GM21529 (cell line): ENCODE data around the gene NCF1.
"Not testable (repeated sequence)": the region's sequence is repeated elsewhere in the genome, so short reads cannot be mapped to it uniquely, and the experiment has no call there.

Experiments used
- ATAC-seq: cut with Tn5 transposase; IDR thresholded peaks from one replicate; pipeline ENCODE4 v1.9.1; 2021; ENCODE audit not compliant: unreplicated experiment

The NCF1 gene

GRCh38 chr7:74773760-74774750 lies at the start of gene NCF1:
NCF1 (plus strand) TSS chr7:74774011; CDS start chr7:74774032, 21 bp downstream.
- peak; percentile 84 for ATAC-seq

GRCh38 chr7:74725840-74726239 lies 48.0 kb upstream of the NCF1 start:
- ATAC-seq = no peak

- ATAC-seq = no peak
These were observed 47.3 kb upstream of the NCF1 start for GRCh38 chr7:74726309-74727101.

- not testable (repeated sequence) for ATAC-seq
These were observed 45.1 kb upstream of the NCF1 start for GRCh38 chr7:74728686-74729085.

GRCh38 chr7:74730186-74730585 lies 43.6 kb upstream of the NCF1 start:
- not testable (repeated sequence) for ATAC-seq

GRCh38 chr7:74739974-74740703 lies 33.7 kb upstream of the NCF1 start:
- ATAC-seq = not testable (repeated sequence)

- not testable (repeated sequence) for ATAC-seq
These were observed 29.8 kb upstream of the NCF1 start for GRCh38 chr7:74743936-74744557.

GRCh38 chr7:74753921-74754482 lies 19.8 kb upstream of the NCF1 start:
- not testable (repeated sequence) for ATAC-seq

GRCh38 chr7:74756673-74757072 lies 17.1 kb upstream of the NCF1 start:
- not testable (repeated sequence) for ATAC-seq

GRCh38 chr7:74758268-74758667 lies 15.5 kb upstream of the NCF1 start:
- ATAC-seq = not testable (repeated sequence)

- not testable (repeated sequence) for ATAC-seq
These were observed 14.8 kb upstream of the NCF1 start for GRCh38 chr7:74758982-74759381.

- ATAC-seq = peak; percentile 29
These were observed 8.4 kb upstream of the NCF1 start for GRCh38 chr7:74765205-74765918.

- peak; percentile 37 for ATAC-seq
These were observed 7.3 kb upstream of the NCF1 start for GRCh38 chr7:74766509-74766908.

- ATAC-seq = not testable (repeated sequence)
These were observed 6.8 kb upstream of the NCF1 start for GRCh38 chr7:74766991-74767390.

- not testable (repeated sequence) for ATAC-seq
These were observed 3.7 kb upstream of the NCF1 start for GRCh38 chr7:74770062-74770461.

- not testable (repeated sequence) for ATAC-seq
These were observed 1.7 kb upstream of the NCF1 start for GRCh38 chr7:74772093-74772492.

- ATAC-seq = peak; percentile 32
These were observed 1.3 kb downstream of the NCF1 start for GRCh38 chr7:74775111-74775510.

GRCh38 chr7:74779053-74779452 lies 5.2 kb downstream of the NCF1 start:
- not testable (repeated sequence) for ATAC-seq

- ATAC-seq = not testable (repeated sequence)
These were observed 7.9 kb downstream of the NCF1 start for GRCh38 chr7:74781746-74782145.
